Stimulated activated naive CD4-positive, alpha-beta T cell (primary cell): Measurements from ENCODE around the gene MTRF1L.

Experiments used
- DNase-seq, 6 experiments: peaks; one replicate each; lab custom pipeline; 2025; lab: John Stamatoyannopoulos, UW

Gene MTRF1L, protein sequence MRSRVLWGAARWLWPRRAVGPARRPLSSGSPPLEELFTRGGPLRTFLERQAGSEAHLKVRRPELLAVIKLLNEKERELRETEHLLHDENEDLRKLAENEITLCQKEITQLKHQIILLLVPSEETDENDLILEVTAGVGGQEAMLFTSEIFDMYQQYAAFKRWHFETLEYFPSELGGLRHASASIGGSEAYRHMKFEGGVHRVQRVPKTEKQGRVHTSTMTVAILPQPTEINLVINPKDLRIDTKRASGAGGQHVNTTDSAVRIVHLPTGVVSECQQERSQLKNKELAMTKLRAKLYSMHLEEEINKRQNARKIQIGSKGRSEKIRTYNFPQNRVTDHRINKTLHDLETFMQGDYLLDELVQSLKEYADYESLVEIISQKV

DNA sequence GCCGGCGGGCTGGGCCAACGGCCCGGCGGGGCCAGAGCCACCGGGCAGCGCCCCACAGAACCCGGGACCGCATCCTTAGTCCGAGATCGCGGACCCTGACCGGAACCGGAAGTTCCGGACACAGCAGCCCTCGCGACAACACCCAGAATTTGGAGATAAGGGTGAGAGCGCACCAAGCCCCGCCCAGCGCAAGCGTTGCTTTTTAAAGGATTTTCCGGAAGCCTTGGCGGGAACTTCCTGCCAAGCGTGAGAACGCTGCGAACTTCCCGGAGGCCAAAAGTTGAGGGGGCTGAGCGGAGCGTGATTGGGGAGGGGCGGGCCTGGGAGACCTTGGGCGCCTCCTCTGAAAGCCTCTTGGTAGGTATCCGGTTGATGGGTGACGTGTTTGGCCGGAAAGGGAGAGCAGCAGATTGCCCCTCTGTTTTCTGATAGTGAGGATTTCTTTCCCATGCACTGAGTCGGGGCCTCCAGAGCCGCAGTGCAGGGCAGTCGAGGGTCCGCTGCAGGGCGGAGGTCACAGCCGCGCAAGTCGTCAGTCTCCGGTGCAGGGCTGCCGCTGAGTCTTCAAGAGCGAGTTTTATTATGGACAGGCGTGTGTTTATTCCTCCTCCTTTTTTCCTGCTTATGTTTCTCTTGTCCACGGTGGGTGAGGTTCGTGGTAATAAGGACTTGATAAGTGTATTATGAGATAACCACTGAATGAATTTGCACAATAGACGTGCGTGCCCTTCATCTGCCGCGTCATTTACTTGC lies at the start of gene MTRF1L:
TSS of gene MTRF1L (minus strand) at position 97 of the 753 bp plus-strand sequence. CDS start at position 73, 24 bp downstream.
- DNase-seq: peak; percentile 62 to 83 (median 68)

DNA sequence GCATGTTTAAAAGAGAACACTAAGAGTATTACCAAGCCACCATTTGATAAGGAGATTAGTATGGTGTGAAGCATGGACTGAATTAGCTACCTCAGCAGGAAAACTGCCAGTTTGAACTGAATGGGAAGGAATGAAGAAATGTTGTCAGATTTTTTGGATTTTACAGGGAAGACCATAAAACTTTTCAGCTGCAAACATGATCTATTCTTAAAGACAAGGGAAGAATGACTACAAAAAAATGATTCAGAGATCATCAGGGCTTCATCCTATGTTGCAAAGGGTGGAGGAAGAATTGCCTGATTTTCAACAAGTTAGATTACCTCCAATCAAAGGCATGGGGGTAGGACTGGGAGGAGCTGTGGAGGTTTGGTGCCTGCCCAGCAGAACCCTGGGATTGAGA lies 49.3 kb upstream of the MTRF1L start:
- no peak for DNase-seq

DNA sequence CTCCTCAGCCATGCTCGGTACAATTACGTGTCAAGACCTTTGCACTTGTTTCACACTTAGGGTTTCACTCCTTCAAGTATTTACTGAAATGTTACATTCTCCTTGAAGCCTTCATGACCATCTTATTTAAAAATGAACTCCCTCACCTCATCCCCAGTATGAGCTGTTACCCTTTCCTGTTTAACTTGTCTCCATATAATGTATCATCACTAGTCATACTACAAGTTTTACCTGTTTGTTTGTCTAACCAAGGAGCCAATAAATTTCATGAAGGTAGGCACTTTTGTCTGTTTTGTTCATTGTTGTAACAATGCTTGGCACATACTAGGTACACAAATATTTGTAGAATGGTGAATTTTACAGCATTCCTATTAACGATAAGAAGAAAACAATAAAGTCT lies 46.1 kb upstream of the MTRF1L start:
- no peak for DNase-seq

DNA sequence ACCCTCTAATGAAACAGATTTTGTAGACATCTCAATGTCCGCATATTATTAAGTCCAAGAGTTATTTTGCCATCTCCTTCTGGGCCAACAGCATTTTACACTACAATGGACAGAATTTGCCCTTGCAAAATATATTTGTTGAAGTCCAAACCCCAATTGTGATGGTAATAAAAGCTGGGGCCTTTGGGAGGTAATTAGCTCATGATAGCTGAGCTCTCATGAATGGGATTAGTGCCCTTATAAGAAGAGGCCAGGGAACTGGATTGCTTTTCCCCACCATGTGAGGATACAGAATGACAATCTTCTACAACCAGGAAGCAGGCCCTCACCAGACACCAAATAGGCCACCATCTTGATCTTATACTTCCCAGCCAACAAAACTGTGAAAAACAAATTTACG lies 44.9 kb upstream of the MTRF1L start:
- DNase-seq: no peak

DNA sequence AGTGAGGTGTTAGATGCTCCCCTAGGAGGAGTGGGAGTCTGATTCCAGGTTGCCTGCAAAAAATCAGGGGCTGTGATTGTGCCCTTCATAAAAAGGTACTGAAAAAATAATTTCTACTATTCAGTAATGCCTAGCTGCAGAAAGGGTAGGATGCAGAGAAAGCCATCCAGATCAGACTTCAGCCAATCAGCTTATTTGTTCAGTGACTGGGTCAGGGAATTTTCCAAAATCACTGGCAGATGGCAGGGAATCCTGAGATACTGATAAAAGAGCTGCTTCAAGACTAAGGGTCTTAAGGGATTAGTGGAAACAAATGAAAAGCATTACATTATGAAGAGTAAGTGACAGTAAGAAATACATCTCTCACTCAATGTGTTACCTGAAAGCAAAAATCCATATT lies 42.8 kb upstream of the MTRF1L start:
- DNase-seq: no peak

DNA sequence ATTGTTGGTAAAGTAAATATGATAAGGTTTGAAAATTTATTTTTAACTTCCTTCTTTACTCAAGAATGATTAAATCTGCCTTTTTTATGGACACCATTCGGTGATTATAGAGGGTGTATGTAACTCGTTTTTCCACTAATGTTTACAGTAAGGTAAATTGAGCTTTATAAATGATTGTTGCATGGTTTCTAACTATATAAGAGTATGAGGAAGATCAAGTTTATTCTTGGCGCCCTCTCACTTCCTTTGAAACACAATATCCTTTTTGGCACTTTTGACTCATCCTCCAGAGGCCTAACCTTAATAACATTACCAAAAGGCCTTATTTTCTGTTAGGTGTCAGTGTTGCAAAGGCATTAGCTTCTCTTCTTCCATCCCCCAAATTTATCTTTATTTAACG lies 41.8 kb upstream of the MTRF1L start:
- no peak for DNase-seq

DNA sequence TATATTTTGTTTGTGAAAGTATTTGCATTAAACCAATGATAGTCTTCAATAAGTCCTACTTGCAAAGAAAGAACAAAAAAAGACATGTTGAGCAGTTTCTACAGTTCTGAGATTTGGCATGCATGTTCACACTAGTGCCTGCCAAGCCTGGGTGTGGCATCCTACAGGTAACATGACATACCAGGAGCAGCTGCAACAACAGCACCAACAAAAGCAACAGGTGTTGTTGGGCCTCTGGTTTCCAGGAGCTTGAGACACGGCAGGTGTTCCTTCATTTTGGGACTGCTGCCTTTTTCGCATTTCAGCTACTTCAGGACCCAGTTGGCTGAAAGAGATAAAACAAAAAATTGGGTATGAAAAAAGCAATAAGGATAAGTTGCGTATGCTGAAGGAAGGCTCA lies 41.2 kb upstream of the MTRF1L start:
- no peak for DNase-seq

DNA sequence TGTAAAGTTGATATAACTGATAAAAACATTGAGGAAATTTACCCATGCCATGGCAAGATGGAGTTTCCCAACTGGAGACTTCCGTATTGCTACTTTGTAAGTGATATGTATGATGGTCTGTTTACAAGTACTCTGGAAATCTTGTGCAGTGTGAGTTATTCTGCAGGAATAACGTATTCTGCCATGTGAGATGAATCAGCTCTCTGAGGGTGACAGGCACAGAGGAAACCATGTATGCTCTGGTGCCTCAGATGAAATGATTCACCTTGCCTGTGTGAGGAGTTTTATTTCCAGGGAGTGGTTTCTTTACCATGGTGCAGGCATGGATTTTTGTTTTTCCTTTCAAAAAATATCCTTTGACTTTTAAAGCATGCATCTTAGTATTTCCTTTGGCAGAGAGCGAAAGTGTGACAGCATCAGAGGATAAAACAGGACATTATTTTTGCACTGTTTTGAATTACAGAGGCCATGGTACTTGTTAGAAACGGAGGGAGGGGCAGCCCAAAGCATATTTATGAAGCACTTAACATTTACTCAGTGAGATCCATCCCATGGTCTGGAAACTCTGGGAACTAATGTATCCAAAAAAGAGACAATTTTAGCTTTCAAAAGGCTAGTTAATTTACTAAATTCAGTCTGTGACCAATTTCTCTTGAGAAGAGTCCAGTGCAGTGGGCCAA lies 36.0 kb upstream of the MTRF1L start:
- no peak for DNase-seq

DNA sequence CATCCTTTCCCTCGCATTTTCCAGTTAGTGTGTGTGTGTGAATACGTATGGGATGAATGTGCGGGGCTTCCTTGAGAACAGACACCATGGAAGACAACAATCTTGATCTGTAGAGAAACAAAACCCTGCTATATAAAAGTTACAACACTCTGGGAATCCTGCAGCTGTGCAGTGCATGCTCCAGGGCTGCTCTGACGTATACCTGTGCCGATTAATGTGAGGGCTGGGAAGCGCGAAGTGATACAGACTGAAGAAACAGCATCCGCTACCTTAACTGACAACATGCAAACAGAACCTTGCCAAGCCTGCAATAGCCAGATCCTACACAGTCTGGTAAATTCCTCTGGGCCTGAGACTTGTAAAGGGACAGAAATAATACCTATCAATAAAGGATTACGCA lies 31.6 kb upstream of the MTRF1L start:
- no peak for DNase-seq

DNA sequence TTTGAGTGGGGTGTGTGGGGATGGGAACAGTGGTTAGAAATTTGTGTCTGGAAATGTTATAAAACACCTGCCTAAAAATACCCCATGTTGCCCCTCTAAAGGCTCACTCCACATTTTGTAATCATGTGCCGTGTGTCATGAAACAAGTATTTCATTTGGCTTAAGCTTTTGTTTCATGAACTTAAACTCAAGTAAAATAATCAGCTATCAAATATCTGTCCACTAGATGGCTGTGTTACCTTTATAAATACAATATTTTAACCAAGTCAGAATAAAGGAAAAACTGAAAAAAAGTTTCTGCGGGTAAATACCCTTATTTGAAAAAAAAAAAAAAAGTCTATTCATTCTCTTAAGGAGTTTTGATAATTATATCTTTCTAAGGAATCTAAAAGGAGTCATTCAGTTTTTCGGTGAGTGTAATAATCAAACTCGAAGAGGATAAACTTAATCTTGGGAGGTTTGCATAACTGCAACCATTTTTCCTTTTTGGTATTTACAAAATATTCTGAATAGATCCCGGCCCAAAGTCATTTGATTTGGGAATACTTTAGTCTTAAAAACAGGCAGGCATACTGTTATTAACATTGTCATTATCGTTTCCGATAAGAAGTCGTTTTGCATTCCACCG lies 29.9 kb upstream of the MTRF1L start:
- no peak for DNase-seq

DNA sequence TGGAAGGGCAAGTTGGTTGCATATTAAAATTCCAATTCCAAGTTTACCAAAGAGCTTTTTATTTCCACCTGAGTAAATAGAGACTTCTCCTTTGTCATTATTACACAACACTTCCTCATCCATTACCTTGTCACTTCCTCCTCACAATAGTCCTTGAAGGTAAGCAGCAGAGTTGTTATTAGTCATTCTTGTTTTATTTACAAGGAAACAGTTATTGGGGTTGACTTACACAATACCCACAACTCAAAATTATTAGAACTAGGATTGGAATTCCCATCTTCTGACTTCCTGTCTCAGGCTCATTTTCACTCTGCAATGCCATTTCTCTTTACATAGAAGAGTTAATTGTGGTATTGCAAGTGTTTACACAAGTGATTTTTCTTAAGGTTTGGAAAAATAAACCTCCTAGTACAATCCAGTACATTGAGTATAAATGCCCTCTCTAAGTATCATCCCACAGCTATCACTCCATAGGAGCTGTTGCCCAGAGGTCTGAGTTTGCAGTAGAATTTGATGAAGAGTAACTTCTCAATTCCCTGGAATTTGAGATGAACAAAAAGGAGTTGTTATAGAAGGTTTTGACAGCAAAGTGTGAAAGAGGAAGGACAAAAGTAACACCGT lies 28.9 kb upstream of the MTRF1L start:
- DNase-seq: no peak

DNA sequence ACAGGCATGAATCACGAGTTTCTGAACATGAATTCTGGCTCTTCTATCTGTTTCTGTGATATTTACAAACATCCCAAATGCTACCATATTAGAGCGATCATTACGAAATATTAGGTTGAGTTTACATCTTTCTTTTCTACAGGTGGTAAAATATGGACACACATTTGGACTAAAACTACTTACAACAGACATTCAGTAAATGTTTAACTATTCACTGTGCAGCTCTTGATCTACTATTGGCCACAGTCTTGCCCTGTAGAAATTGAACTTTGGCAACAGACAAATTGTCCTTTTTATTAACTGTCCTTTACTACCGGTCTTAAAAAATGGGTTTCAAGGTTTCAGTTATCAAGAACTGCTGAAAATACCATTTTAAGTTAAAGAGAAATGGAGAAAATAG lies 26.5 kb upstream of the MTRF1L start:
- no peak for DNase-seq

DNA sequence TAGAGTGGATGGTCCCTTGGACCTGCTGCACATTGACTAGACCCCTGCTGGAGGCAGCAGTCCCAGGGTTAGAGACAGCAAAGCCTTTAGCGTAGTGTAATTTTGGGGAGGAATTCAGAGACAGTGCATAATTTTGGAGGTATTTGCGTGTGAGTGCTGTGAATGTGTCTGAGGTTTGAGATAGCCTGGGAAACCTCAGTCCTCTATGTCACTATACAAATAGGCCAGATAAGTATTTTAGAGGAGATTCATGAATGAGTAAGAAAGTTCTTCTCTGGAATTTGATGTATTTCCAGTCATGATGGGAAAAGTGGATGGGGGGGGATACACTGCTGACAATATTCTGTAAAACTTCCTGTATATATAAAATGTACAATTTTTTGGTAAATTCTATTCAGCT lies 25.8 kb upstream of the MTRF1L start:
- DNase-seq: no peak

DNA sequence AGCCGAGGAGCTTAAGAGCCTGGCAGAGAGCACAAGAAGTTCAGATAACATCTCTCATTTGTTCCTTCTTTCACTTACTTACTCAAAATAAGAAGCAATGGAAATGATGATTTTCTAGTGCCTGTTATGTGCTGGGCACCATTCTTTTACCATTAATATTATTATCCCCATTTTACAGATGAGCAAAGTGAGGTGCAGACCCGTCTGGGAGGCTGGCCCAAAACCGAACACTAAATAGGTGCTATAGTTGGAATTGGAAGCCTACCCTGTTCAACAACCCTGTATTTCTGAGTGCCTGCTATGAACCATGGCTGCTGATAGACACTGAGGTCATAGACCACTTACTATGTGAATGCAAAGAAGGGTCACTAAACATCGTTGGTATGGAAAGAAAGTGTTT lies 25.0 kb upstream of the MTRF1L start:
- no peak for DNase-seq

DNA sequence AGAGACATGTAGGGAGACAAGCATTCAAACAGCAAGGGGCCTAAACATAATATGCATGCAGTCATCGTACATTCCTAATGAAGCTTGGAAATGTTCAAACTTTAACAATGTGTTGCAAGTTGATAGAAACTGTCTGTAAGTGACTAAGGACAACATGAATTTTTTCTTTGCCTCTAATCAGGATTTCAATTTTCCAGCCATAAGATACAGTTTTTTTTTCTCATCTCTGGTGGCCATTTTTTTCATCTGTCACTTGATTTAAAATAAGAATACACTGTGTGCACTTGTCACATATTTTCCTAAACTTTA lies 22.2 kb upstream of the MTRF1L start:
- DNase-seq: no peak

DNA sequence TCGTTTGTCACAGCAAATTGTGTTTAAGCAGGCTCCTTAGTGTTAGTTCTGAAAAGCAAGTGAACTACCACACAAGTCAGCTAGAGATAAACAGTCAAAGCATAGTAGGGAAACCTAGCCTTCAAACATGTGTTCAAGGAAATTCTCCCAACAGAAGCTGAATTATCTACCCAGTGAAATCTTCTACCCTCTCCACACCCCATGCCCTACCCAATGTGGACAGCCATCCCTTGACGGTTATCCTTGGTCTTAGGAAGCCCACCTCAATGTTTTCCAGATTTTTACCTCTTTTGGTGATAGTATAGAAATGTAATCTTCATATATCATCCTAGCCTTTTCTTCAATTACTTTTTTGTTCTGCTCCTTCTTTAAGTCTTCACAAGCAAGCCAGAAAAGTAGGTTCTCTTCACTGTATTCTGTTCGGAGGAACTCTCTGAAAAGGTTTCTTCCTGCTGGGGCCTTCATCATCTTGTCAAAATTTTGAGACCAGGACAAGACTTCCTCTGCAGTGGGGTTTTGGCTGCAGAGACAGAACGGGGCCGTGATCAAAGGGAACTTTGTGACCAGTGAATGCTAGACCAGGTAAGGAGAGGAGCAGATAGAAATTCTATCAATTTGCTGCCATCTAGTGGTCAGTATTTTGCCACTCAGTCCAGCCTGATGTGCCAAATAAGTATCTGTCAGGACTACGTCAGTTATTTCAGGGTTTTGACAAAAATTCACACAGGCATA lies 21.6 kb upstream of the MTRF1L start:
- DNase-seq: peak in 5 of 6 experiments; percentile 5 to 63 (median 35)

DNA sequence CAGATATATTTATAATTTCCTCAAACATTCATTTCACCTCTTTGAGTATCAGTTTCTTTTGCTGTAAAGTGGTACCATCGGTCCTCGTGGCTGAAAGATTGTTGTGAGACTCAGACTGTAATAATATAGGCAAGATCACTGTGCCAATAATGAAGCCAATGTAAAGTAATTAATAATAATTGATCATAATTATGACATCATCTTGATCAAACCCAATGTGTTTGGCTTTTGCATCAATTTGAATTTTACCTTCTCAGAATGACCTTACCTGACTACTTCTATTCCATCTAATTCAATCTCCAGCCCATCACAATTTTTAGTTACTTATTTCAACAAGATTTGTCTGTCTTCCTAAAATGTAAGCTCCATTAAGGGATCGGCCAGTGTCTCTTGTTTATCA lies 15.8 kb upstream of the MTRF1L start:
- no peak for DNase-seq

DNA sequence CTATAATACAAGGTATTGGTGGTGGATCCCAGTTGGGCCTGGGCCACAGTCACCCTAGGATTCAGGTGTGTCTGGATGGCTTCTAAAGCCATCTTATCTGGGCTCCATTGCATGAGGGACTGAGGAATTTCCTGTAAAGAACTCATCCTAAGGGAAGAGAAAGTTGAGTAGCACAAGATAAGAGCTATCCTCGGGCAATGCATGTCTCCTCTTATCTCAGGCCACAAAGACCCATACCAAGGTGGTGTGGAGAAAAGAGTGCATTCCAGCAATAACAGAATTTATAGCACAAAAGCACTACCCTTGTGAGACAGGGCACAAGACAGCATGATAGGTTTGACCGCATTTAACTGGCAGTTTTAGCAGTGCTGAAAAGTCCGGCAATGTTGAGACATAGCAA lies 14.3 kb upstream of the MTRF1L start:
- no peak for DNase-seq

DNA sequence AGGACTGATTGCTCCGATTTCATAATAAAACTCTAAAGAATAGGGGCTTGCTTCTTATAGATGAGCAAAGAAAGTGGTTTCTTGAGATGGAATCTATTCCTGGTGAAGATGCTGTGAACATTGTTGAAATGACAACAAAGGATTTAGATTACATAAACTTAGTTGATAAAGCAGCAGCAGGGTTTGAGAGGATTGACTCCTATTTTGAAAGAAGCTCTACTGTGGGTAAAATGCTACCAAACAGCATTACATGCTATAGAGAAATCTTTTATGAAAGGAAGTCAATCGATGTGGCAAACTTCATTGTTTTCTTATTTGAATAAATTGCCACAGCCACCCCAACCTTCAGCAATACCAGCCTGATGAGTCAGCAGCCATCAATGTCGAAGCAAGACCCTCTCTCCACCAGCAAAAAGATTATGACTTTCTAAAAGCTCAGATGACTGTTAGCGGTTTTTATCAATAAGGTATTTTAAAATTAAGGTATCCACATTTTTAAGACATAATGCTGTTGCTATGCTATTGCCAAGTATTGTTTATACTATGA lies 12.7 kb upstream of the MTRF1L start:
- DNase-seq: no peak

DNA sequence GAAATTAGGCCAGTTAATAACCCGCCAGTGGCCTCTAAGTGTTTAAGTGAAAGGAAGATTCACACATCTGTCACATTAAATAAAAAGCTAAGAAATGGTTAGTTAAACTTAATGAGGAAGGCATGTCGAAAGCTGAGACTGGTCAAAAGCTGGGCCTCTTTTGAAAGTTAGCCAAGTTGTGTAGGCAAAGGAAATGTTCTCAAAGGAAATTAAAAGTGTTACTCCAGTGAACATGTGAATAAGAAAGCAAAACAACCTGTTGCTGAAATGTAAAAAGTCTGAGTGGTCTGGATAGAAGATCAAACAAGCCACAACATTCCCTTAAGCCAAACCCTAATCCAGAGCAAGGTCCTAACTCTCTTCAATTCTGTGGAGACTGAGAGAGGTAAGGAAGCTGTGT lies 10.9 kb upstream of the MTRF1L start:
- no peak for DNase-seq

DNA sequence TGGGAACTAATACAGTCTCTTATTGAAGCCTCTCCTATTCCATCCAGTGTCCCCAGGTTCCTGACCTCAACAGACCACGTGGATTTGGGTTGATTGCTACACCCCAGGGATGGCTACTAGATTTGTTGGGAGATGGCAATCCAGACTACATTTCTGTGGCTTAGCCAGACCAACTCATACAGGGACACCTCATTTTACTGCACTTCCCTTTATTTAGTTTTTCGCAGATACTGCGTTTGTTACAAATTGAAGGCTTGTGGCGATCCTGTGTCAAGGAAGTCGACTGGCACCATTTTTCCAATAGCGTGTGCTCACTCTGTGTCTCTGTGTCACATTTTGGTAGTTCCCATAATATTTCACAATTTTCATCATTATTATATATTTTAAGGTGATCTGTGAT lies 10.3 kb upstream of the MTRF1L start:
- DNase-seq: no peak
